DND-41 (cell line): ENCODE measurements around the gene GALR2.

Source experiments
- EZH2 ChIP-seq: IDR thresholded peaks from 3 replicates; pipeline ENCODE4 v1.6.1; 2012; ENCODE audit warnings: borderline replicate concordance, low read depth, mild to moderate bottlenecking, moderate library complexity, low read length, inconsistent platforms; ENCODE audit not compliant: severe bottlenecking
- TF ChIP-seq, protein P1 (sequence below): IDR thresholded peaks from 2 replicates; pipeline ENCODE4 v1.5.1; 2012; ENCODE audit warnings: borderline replicate concordance, low read length, moderate library complexity, mild to moderate bottlenecking; ENCODE audit not compliant: poor library complexity, severe bottlenecking; ENCODE audit errors: extremely low read depth

GRCh38 chr17:76122431-76123190 lies 48.0 kb downstream of the GALR2 start:
- TF ChIP-seq, protein P1, sequence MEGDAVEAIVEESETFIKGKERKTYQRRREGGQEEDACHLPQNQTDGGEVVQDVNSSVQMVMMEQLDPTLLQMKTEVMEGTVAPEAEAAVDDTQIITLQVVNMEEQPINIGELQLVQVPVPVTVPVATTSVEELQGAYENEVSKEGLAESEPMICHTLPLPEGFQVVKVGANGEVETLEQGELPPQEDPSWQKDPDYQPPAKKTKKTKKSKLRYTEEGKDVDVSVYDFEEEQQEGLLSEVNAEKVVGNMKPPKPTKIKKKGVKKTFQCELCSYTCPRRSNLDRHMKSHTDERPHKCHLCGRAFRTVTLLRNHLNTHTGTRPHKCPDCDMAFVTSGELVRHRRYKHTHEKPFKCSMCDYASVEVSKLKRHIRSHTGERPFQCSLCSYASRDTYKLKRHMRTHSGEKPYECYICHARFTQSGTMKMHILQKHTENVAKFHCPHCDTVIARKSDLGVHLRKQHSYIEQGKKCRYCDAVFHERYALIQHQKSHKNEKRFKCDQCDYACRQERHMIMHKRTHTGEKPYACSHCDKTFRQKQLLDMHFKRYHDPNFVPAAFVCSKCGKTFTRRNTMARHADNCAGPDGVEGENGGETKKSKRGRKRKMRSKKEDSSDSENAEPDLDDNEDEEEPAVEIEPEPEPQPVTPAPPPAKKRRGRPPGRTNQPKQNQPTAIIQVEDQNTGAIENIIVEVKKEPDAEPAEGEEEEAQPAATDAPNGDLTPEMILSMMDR, result no peak
- TF ChIP-seq EZH2, result no peak
